ENCODE results near the gene TPT1.
"Not testable (repeated sequence)": the region's sequence is repeated elsewhere in the genome, so short reads cannot be mapped to it uniquely, and the experiment has no call there.

TPT1 gene

DNA sequence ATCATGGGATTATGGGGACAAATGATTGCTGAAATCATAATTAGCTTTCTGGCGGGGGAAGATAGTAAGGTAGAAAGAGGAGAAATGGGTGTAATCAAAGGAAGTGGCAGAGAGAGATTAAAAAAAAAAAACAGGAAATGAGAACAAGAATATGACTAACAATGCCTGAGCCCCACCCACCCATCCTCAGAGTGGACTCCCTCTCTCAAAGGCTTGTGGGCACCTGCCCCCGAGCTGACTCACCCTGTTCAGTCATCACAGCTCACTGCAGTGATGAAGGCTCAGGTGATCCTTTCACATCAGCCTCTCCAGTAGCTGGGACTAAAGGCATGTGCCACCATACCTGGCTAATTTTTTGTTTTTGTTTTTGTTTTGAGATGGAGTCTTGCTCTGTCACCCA lies 26.4 kb upstream of the TPT1 start:
- peak; percentile 86 for DNase-seq (ENCODE audit: low read depth)

DNA sequence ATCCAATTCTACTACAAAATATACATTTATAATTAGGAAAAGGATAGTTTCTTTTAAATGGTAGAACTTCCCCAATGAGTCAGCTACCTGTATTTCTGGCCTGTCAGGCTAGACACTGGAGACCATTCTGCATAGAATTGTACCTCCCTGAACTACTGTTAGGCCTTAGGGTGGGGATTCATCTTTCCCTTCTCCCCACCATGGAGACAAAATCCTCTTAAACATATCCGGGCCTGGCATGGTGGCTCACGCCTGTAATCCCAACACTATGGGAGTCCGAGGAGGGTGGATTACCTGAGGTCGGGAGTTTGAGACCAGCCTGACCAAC lies 24.5 kb upstream of the TPT1 start:
- no peak for DNase-seq (ENCODE audit: low read depth)

DNA sequence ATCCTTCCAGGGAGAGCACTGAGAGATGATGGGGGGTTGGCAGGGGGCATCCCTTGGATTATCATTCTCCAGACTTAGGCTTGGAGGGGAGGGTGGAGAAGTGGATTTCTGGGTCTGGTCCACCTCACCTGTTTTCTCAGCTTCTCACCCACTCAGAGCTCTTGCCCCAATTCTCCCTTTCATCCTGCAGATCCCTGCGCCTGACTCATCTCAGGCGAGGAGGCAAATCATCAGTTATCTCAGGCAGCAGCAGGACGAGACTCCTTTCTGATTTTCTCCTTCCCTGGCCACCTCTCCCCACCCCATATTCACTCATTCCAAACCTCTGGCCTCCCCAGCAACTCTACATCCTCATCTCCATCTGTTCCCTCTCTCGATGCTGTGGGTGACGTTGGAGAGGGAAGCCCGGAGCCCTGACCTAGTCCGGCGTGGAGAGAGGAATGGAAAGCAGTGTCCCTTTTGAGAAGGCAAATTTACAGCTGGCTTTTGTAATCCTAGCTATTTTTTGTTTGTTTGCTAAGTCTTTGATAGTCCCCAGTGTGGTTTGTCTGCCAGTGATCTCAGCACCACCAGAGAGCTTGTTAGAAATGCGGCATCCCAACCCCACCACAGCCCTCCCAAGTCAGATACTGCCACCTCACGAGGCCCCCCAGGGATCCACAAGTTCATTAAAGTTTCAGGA lies 24.0 kb upstream of the TPT1 start:
- no peak for DNase-seq (ENCODE audit: low read depth)

DNA sequence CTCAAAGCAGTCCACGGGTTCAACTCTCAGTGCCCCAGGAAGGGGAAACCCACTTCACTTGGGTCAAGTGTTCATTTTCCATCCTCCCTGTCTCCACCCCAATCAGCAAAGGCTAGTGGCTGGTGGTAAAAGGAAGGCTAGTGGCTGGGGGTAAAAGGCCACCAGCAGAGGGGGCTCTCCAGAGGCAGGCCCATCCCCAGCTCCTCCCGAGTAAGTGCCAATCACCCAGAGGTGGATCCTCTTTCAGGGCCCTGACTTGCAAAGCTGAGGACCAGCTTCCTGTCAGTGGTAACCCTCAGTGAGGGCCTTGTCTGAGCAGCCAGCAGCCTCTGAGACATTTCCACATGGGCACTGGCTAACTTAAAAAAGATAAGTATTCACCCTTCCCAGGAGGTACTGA lies 22.0 kb upstream of the TPT1 start:
- no peak for DNase-seq (ENCODE audit: low read depth)

DNA sequence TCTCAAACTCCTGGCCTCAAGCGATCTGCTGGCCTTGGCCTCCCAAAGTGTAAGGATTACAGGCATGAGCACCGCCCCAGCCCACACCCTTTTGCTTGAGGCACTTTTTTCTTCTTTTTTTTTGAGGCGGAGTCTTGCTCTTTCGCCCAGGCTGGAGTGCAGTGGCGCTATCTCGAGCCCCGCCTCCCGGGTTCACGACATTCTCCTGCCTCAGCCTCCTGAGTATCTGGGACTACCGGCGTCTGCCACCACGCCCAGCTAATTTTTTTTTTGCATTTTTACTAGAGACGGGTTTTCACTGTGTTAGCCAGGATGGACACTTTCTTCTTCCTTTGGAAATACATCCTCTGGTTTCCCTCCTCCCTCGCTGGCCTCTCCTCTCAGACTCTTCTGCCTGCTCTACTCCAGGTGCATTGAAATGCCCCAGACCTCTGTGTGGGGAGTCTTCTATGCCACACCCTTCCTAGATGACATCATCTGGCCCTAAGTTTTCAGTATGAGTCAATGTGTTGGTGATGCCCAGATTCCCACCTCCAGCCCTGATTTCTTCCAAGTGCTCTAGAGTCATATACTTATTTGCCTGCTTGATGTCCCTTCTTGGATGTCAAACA lies 20.7 kb upstream of the TPT1 start:
- no peak for DNase-seq (ENCODE audit: low read depth)

DNA sequence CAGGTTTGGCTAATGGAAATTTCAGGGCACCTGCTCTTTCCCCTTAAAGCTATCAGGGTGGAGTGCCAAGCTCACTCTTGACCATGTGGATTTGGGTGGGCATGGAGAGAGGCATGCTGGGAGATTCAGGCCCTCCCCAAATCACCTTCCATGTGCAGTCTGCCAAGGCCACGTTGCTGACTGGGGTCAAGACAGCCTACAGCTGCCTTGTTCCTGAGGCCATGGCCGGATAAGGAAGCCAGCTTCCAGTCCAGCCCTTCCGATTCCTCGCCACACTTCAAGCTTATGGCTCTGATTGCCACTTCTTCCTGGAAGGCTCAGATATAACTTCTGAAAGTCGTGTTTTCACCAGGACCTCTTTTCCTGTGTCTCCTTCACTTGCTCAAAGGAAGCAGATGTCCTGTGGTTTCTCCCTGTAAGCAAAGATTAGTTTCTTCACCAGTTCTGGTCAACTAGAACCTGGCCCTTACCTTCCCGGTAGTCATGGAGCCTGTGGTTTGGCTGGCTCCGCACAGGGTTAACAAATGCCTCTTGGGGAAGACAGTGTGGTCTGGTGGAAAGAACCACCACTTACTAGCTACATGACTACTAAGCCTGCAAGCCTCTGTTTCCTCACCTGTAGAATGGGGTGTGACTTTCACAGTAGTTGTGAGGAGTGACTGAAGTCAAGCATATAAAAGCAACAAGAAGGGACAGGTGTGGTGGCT lies 16.1 kb upstream of the TPT1 start:
- no peak for DNase-seq (ENCODE audit: low read depth)

DNA sequence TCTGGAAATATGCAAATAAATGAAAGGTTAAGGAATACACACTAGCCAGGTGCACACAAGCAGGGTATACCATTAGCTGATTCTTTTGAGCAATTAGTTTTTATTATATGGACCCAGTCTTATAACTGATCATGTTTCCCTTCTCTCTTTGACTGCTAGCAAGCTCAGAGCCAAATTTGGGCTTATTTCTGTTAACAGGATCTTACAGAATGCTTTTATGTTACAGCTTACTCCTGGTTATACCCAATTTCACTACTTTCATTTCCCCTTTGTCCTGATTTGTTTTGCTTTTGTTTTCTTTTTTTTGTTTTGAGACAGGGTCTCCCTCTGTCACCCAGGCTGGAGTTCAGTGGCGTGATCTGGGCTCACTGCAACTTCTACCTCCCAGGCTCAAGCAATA lies 12.9 kb upstream of the TPT1 start:
- no peak for DNase-seq (ENCODE audit: low read depth)

DNA sequence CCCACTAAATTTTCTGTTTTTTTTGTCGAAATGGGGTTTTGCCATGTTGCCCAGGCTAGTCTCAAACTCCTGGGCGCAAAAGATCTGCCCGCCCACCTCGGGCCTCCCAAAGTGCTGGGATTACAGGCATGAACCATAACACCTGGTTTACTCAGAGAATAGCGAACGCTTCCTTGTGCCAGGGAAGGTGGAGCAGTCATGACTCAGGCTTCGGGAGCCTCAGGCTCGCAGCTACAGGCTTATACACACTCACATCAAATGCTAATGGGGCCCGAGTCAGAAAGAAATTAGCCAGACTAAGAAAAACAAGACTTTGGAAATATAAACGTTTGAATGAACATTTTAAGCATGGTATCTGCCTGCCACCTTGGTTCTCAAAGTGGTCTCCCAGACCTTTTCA lies 11.0 kb upstream of the TPT1 start:
- no peak for DNase-seq (ENCODE audit: low read depth)

DNA sequence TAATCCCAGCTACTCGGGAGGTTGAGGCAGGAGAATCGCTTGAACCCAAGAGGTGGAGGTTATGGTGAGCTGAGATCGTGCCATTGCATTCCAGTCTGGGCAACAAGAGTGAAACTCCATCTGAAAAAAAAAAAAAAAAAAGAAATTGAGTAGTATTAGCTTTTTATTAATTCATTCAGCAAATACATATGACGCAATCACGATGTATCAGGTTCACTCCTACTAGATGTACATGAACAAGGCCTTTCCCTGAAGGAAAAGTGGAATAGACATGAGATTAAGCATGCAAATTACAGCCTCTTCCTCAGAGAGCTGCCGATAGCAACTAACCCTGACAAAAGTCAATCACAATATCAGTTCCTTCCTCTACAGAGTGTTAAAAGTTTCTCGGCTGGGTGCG lies 9.2 kb upstream of the TPT1 start:
- no peak for DNase-seq (ENCODE audit: low read depth)

DNA sequence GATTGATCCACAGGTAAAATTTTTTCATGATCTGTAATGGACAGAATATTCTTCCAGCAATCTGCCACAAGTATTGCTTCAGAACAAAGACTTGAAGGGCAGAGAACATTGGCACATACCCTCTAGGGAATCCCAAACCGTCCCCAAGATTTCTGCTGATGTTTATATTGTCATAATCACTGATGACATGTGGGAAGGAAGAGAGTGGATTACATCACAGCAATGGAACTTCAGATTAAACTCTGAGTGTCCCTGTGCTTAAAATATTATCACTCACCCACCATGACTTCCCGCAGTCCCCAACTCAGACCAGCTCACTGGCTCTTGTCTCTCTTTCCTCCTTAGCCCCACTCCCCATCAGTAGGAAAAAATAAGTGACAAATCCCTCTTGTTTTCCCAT lies 8.5 kb upstream of the TPT1 start:
- no peak for DNase-seq (ENCODE audit: low read depth)

DNA sequence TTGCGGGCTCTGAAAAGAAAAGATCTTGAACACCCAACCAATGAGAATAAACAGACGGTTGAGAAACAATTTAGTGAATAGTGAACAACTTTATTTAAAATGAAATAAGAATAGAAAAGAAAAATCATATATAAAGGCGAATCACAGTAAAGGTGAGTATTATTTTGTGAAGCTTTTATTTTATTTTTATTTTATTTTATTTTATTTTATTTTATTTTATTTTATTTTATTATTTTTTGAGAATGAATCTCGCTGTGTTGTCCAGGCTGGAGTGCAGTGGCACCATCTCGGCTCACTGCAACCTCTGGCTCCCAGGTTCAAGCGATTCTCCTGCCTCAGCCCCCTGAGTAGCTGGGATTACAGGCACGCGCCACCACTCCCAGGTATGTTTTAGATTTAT lies 3.1 kb upstream of the TPT1 start:
- DNase-seq (ENCODE audit: low read depth), result not testable (repeated sequence)

DNA sequence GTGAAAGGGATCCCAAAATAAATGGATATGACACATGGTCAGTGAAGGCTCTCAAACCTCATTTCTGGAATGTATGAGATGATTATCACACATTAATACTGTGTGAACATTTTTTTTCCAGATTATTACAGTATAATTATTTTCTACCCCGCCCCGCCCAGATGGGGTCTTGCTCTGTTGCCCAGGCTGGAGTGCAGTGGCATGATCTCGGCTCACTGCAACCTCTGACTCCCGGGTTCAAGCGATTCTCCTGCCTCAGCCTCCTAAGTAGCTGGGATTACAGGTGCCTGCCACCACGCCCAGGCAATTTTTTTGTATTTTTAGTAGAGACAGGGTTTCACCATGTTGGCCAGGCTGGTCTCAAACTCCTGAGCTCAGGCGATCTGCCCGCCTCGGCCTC lies 2.1 kb upstream of the TPT1 start:
- DNase-seq (ENCODE audit: low read depth), result not testable (repeated sequence)

DNA sequence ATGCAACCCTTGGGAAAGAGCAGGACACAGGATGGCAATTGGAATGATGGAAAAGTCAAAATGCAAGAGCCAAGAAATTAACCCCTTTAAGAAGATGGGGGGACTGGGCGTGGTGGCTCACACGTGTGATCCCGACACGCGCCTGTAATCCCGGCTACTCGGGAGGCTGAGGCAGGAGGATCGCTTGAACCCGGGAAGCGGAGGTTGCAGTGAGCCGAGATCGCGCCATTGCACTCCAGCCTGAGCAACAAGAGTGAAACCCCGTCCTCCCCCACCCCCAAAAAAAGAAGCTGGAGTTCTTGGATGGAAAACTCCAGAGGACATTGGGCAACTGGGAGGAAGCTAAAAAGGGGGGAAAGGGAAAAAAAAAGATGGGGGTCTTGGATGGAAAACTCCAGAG lies 1.7 kb upstream of the TPT1 start:
- not testable (repeated sequence) for DNase-seq (ENCODE audit: low read depth)

DNA sequence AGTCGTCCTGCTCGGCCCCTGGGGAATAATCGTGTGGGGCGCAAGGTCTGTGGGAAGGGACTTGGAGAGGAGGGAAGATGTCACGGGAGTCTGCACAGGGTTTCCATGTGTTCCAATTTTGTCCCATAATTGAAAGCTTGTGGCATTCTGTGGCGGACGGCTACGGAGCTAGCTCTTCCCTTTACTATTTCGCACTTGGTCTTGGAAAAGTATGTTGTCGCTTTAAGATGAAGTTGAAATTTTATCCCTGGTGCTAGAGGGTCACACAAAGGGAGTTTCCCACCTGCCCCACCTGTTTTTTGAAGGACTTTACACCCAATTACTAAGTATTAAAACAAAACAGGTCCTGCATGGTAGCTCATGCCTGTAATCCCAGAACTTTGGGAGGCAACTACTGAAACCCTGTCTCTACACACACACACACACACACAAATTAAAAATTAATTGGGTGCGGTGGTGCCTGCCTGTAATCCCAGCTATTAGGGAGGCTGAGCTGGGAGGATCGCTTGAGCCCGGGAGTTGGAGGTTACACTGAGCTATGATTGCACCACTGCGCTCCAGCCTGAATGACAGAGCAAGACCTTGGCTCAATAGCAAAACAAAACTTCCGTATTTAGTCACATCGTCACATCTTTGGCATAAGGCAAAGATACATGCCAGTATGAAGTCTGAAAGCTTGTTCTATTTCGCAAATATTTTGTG lies 967 bp upstream of the TPT1 start:
- no peak for DNase-seq (ENCODE audit: low read depth)

DNA sequence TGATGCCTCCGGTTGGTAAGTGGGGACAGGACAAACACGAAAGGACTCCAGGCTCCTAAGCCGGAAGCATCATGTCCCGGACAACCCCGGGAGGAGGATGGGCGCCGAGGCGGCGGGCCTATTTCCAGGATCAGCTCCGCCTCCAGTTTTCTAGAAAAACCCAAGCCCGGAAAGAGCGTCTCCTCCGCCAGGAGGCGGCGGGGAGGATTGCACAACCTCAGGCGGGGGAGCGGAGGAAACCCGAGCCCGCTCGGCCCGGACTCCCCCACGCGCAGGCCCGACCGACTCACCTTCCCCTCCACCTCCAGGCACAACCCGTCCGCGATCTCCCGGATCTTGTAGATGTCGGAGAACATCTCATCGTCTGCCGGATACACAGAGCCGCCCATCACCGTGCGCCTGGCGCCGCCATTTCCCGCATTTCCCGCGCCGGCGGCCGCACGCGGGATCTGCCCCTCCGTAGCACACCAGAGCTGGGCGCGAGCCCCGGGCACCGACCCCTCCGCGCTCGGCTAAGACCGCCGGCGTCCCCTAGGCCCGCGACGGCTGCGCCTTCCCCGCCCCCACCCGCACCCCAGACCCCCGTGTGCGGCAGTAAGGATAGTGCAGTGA lies 455 bp downstream of the TPT1 start:
- DNase-seq (ENCODE audit: low read depth), result peak; percentile 75

DNA sequence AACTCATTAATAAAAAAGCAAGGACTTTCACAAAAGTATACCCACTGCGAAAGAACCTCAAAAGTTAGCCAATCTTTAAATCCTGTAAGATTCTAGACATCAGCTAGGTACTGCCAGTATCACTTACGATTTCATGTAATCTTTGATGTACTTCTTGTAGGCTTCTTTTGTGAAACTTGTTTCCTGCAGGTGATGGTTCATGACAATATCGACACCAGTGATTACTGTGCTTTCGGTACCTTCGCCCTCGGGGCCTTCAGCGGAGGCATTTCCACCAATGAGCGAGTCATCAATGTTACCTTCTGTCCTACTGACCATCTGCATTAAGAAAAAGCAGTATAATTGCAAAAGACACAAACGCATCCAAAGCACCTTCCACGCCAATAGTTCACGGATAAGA lies 1.1 kb downstream of the TPT1 start:
- no peak for DNase-seq (ENCODE audit: low read depth)

DNA sequence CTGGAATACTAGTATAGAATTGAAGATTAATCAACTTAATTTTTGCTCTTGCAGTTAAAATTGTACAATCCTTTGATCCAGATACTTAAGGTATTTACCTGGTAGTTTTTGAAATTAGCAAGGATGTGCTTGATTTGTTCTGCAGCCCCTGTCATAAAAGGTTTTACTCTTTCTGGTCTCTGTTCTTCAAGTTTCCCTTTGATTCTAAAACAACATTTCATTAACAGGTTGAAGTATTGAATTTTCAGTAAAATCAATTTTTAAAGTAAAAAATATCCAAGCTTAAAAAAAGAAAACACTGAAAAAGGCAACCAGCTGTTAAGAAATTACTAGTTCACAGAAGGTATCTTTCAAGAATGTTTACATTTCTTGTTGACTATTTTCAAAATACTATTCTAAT lies 1.6 kb downstream of the TPT1 start:
- no peak for DNase-seq (ENCODE audit: low read depth)

DNA sequence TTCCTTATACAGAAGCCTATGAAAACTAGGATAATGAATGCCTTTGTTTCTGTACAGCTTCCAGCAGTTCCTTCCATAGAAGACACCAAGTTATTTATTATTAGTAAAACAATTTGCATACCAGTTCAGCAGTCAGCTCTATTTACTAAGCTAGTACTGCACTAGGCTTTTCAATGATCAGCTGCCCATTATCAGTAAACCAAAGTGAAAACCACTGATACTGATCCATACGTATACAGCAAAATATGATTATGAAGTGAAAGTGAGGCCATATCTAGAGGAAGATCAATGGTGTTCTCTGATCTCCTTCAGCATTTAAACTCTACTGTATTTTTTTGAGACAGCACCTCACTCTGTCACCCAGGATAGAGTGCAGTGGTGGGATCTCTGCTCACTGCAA lies 3.2 kb downstream of the TPT1 start:
- DNase-seq (ENCODE audit: low read depth), result no peak

DNA sequence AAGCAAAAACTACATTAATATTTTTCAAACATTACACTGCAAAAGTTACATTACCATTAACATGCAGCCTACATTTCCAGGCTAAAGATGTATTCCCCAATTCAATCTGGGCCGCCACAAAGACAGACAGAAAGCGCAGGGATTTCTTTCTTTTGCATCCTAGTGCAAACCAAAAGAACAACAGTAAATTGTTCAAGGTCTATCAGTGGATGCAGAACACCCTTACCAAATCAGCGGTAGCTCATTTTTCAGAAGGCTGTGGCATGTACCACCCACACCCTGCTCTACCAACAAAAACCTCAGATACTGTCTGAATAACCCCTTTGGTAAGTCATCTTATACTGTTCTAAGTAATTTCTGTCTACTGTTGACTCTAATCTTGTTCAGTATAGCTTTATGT lies 3.6 kb downstream of the TPT1 start:
- no peak for DNase-seq (ENCODE audit: low read depth)

DNA sequence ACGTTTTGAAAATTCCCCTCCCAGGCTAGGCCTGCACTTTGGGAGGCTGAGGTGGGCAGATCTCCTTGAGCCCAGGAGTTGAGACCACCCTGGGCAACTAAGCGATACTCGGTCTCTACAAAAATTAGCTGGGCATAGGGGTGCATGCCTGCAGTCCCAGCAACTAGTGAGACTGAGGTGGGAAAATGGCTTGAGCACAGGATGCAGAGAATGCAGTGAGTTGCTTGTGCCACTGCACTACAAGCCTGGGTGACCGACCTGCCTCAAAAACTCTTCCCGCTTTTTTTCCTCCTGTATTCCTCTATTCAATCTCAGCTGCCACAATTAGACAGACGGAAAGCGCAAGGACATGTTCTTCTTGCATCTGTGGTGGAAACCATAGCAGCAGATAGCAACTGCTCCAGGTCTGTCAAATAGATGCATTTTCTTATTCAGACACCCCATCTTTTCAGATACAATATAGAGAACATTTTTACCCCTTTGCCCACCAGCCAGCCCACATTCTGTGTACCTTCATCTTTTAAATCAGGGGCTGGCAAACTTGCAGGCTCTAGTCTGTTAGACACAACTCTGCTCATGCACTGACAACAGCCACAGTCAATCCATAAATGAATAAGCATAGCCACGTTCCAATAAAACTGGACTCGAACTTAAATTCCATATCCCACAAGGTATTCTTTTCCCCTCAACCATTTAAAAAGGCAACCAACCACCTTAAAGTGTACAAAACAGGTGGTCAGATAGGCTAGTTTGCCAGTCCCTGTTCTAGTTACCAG lies 4.8 kb downstream of the TPT1 start:
- no peak for DNase-seq (ENCODE audit: low read depth)

DNA sequence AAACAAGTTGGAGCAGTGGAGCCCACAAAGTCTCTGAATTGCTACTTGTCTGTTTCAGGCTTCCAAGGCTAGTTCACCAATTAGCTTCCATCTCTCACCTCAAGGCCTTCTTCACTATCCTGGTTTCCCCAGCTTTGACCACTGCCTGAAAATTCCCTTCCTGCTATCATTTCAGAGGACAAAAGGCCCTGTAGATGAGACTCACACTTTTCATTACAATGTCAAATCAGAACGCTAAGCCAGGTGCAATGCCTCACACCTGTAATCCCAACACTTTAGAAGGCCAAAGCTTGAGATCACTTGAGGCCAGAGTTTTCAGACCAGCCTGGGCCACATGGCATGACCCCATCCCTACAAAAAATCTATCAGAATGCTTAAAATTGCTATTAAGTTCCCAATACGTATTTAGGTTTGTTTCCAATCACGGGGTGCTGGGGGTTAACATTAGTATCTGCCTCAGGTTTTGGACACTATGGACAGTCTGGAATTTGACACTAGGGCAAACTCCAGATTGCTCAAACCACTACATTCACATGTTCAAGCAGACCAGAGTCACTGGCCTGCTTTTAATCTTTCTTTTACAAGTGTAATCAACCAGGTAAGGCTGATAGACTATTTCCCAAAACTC lies 5.5 kb downstream of the TPT1 start:
- DNase-seq (ENCODE audit: low read depth), result no peak
